ENCODE data around the gene AMOTL1.

AMOTL1 gene

GRCh38 chr11:94922321-94923003 lies 154.3 kb downstream of the AMOTL1 start:
- no peak for TF ChIP-seq CTCF (conservative IDR thresholded peaks at IDR 0.05; ENCODE audit: low read depth, low read length)
- no peak overlapping the region for H3K4me3 ChIP-seq (ENCODE audit: low read length)
- DNase-seq (ENCODE audit: low read depth) = no peak

GRCh38 chr11:94923004-94923334 lies 154.8 kb downstream of the AMOTL1 start:
- no peak overlapping the region for H3K4me3 ChIP-seq (ENCODE audit: low read length)
- DNase-seq (ENCODE audit: low read depth) = no peak
- TF ChIP-seq CTCF (conservative IDR thresholded peaks at IDR 0.05; ENCODE audit: low read depth, low read length) = no peak

- no peak overlapping the region for H3K4me3 ChIP-seq (ENCODE audit: low read length)
- TF ChIP-seq CTCF (conservative IDR thresholded peaks at IDR 0.05; ENCODE audit: low read depth, low read length) = no peak
- DNase-seq (ENCODE audit: low read depth) = no peak
Observed at GRCh38 chr11:94924171-94924572, 156.0 kb downstream of the AMOTL1 start.

GRCh38 chr11:94924612-94925011 lies 156.5 kb downstream of the AMOTL1 start:
- no peak for TF ChIP-seq CTCF (conservative IDR thresholded peaks at IDR 0.05; ENCODE audit: low read depth, low read length)
- no peak for DNase-seq (ENCODE audit: low read depth)

GRCh38 chr11:94925422-94926270 lies 157.5 kb downstream of the AMOTL1 start:
- no peak for TF ChIP-seq CTCF (conservative IDR thresholded peaks at IDR 0.05; ENCODE audit: low read depth, low read length)
- no peak for DNase-seq (ENCODE audit: low read depth)
- no peak overlapping the region for H3K4me3 ChIP-seq (ENCODE audit: low read length)

More at GRCh38 chr11:94924612-94925011, 156.5 kb downstream of the AMOTL1 start:
- no peak overlapping the region for H3K4me3 ChIP-seq (ENCODE audit: low read length)

- no peak overlapping the region for H3K4me3 ChIP-seq (ENCODE audit: low read length)
- no peak for TF ChIP-seq CTCF (conservative IDR thresholded peaks at IDR 0.05; ENCODE audit: low read depth, low read length)
- DNase-seq (ENCODE audit: low read depth) = no peak
Observed at GRCh38 chr11:94926271-94926625, 158.1 kb downstream of the AMOTL1 start.
